Endothelial cell (in vitro differentiated cells): ENCODE data around the gene RRAS. TPM values are rescaled to one million over a fixed set of nuclear protein-coding genes. Genes with fewer than 3 reads are reported as not detected.

Experiments
- DNase-seq: peaks from one replicate; pipeline ENCODE4 v3.0.0; 2021; ENCODE audit warnings: low spot score
- H3K27ac Mint-ChIP-seq: one replicate; pipeline ENCODE4 v1.8.0; 2021; ENCODE audit warnings: mixed read lengths, inconsistent platforms; ENCODE audit not compliant: unreplicated experiment
- H3K27me3 Mint-ChIP-seq: one replicate; pipeline ENCODE4 v1.8.0; 2021; ENCODE audit warnings: mild to moderate bottlenecking, moderate library complexity, mixed read lengths, inconsistent platforms; ENCODE audit not compliant: unreplicated experiment
- H3K36me3 Mint-ChIP-seq: one replicate; pipeline ENCODE4 v1.8.0; 2021; ENCODE audit warnings: mild to moderate bottlenecking, low read depth, mixed read lengths, inconsistent platforms; ENCODE audit not compliant: unreplicated experiment
- H3K4me1 Mint-ChIP-seq: one replicate; pipeline ENCODE4 v1.8.0; 2021; ENCODE audit warnings: mild to moderate bottlenecking, mixed read lengths, inconsistent platforms; ENCODE audit not compliant: unreplicated experiment
- H3K4me3 Mint-ChIP-seq: one replicate; pipeline ENCODE4 v1.8.0; 2021; ENCODE audit warnings: mild to moderate bottlenecking, mixed read lengths, inconsistent platforms; ENCODE audit not compliant: unreplicated experiment
- H3K9me3 Mint-ChIP-seq: one replicate; pipeline ENCODE4 v1.8.0; 2021; ENCODE audit warnings: mixed read lengths, inconsistent platforms; ENCODE audit not compliant: unreplicated experiment
- CTCF ChIP-seq: fragments of 200-600 bp; sonication (generic); IDR thresholded peaks from one replicate; pipeline ENCODE4 v1.5.0; 2021; ENCODE audit warnings: antibody characterized with exemption; ENCODE audit not compliant: unreplicated experiment
- total RNA-seq: library from RNA; stranded (reverse); fragmentation: NEBNext Ultra II Directional; extraction: Animal tissue kit (Norgen Biotek cat#: 25700); gene quantifications from one replicate; pipeline ENCODE4 v1.2.1, GENCODE V29; 2021; ENCODE audit not compliant: unreplicated experiment

RRAS gene
- total RNA-seq, 1 donor from 2014 or later: 23.9 TPM

- peaks cover 46% of the 10 kb centered on the region for H3K4me1 Mint-ChIP-seq
- peak overlapping the region; percentile 21 for H3K4me3 Mint-ChIP-seq
- peaks cover 31% of the 10 kb centered on the region for H3K36me3 Mint-ChIP-seq
- no peak for TF ChIP-seq CTCF
- H3K9me3 Mint-ChIP-seq: no peaks in the 10 kb centered on the region
- H3K27ac Mint-ChIP-seq: peak overlapping the region; percentile 96
- DNase-seq: no peak
- H3K27me3 Mint-ChIP-seq: peaks cover 30% of the 10 kb centered on the region
These were observed 47.2 kb upstream of the RRAS start for GRCh38 chr19:49687150-49687549.

GRCh38 chr19:49686503-49687088 is 46.7 kb upstream of the RRAS start:
- peaks cover 31% of the 10 kb centered on the region for H3K36me3 Mint-ChIP-seq
- peaks cover 30% of the 10 kb centered on the region for H3K27me3 Mint-ChIP-seq
- peak overlapping the region; percentile 21 for H3K4me3 Mint-ChIP-seq
- no peak for DNase-seq
- no peaks in the 10 kb centered on the region for H3K9me3 Mint-ChIP-seq
- H3K4me1 Mint-ChIP-seq: peaks cover 46% of the 10 kb centered on the region
- H3K27ac Mint-ChIP-seq: peak overlapping the region; percentile 82
- no peak for TF ChIP-seq CTCF

GRCh38 chr19:49685845-49686332 is 45.9 kb upstream of the RRAS start:
- no peak for TF ChIP-seq CTCF
- peaks cover 34% of the 10 kb centered on the region for H3K36me3 Mint-ChIP-seq

GRCh38 chr19:49684983-49685553 is 45.1 kb upstream of the RRAS start:
- no peak for TF ChIP-seq CTCF
- Mint-ChIP-seq H3K4me1 (peaks cover 41% of the 10 kb centered on the region), H3K4me3 (peak overlapping the region; percentile 65), H3K27ac (peak overlapping the region; percentile 53), H3K9me3 (no peaks in the 10 kb centered on the region), H3K27me3 (peaks cover 21% of the 10 kb centered on the region), H3K36me3 (peaks cover 28% of the 10 kb centered on the region)
- DNase-seq: no peak

More at GRCh38 chr19:49685845-49686332, 45.9 kb upstream of the RRAS start:
- Mint-ChIP-seq H3K27ac (peak overlapping the region; percentile 53), H3K4me1 (peaks cover 44% of the 10 kb centered on the region), H3K9me3 (no peaks in the 10 kb centered on the region), H3K27me3 (peaks cover 28% of the 10 kb centered on the region), H3K4me3 (no peak overlapping the region)
- no peak for DNase-seq
